K562 (cell line): Measurements from ENCODE around the gene KTN1. TPM values are rescaled to one million over a fixed set of nuclear protein-coding genes. Genes with fewer than 3 reads are reported as not detected.

Experiments used
- ATAC-seq: fragments of 200-7000 bp; cut with Tn5 transposase; 3 replicates; pipeline ENCODE4 v1.9.1; 2020; ENCODE audit warnings: moderate library complexity
- BruUV-seq: library from RNA; stranded (reverse); fragments of 400-500 nt; replicated peaks from 2 replicates; lab custom pipeline; 2021; lab: Mats Ljungman, UMichigan
- CTCF ChIA-PET: fragments of 300-600 bp; formaldehyde crosslinking; extraction: SDS; loops from one replicate; lab custom pipeline; 2021; ENCODE audit warnings: low intra/inter-chr PET ratio; lab: Yijun Ruan, JAX
- POLR2A ChIA-PET: fragments of 300-600, 350-650 bp; sonication (Branson Sonifier 250); formaldehyde crosslinking; extraction: SDS; loops from one replicate; lab custom pipeline; 2021; ENCODE audit warnings: antibody characterized with exemption, inconsistent platforms; lab: Yijun Ruan, JAX
- DNase-seq, 4 experiments: peaks; one replicate each; pipeline versions ENCODE4 v3.0.0 to v3.0.0-alpha.2; 2011 to 2018; ENCODE audit warnings: low spot score in 3 of 4, mixed read lengths in 3 of 4; ENCODE audit errors: extremely low read depth in 1 of 4
- FAIRE-seq: peaks from 2 replicates; lab custom pipeline; 2011; peaks lifted over from hg19 to GRCh38; lab: Jason Lieb, UNC
- H2AFZ ChIP-seq: 2 replicates; pipeline ENCODE4 v1.6.0; 2011; ENCODE audit warnings: low read depth, low read length, control low read depth, inconsistent platforms
- H3K27ac ChIP-seq: fragments of 200-600 bp; 3 replicates; pipeline ENCODE4 v1.8.0; 2011; ENCODE audit warnings: low read depth, mild to moderate bottlenecking, control low read depth, inconsistent platforms, low read length, moderate library complexity, mixed read lengths; ENCODE audit errors: extremely low read depth
- H3K27me3 ChIP-seq, 2 experiments: fragments of 300-600 bp in 1 of 2; 2 replicates in 1 of 2; 3 replicates in 1 of 2; pipeline versions ENCODE4 v1.6.0 to v1.8.0; 2011; ENCODE audit warnings: inconsistent platforms in 2 of 2, low read length in 2 of 2, mild to moderate bottlenecking in 1 of 2, mixed read lengths in 1 of 2, moderate library complexity in 1 of 2; ENCODE audit not compliant: control insufficient read depth in 2 of 2, insufficient read depth in 2 of 2
- H3K36me3 ChIP-seq: fragments of 300-600 bp; 3 replicates; pipeline ENCODE4 v1.8.0; 2011; ENCODE audit warnings: mild to moderate bottlenecking, low read length, inconsistent platforms; ENCODE audit not compliant: control insufficient read depth, insufficient read depth
- H3K4me1 ChIP-seq, 2 experiments: fragments of 200-600 bp in 1 of 2; replicated peaks in 1 of 2; 2 replicates in 1 of 2; 3 replicates in 1 of 2; pipeline versions ENCODE4 v1.5.1 to v1.8.0; 2011; ENCODE audit warnings: inconsistent platforms in 2 of 2, low read length in 2 of 2, mild to moderate bottlenecking in 1 of 2, mixed read lengths in 1 of 2, moderate library complexity in 1 of 2; ENCODE audit not compliant: control insufficient read depth in 2 of 2, insufficient read depth in 2 of 2
- H3K4me2 ChIP-seq: 2 replicates; pipeline ENCODE4 v1.6.1; 2011; ENCODE audit warnings: low read length, control low read depth, inconsistent platforms, mixed read lengths; ENCODE audit not compliant: insufficient read depth
- H3K4me3 ChIP-seq: fragments of 200-600 bp; sonication (generic), shearing (Covaris generic); 2 replicates; pipeline ENCODE4 v1.5.1; 2016; ENCODE audit warnings: control low read depth, inconsistent platforms
- H3K79me2 ChIP-seq: fragments of 200-600 bp; 3 replicates; pipeline ENCODE4 v1.8.0; 2011; ENCODE audit warnings: low read length, inconsistent platforms; ENCODE audit not compliant: control insufficient read depth, insufficient read depth
- H3K9ac ChIP-seq, 2 experiments: 2 replicates each; pipeline versions ENCODE4 v1.6.0 to v1.6.1; 2011; ENCODE audit warnings: low read depth in 2 of 2, low read length in 2 of 2, control low read depth in 1 of 2, inconsistent platforms in 1 of 2, mild to moderate bottlenecking in 1 of 2, mixed read lengths in 1 of 2; ENCODE audit not compliant: insufficient read depth in 1 of 2
- H3K9me1 ChIP-seq: one replicate; pipeline ENCODE4 v1.6.0; 2011; ENCODE audit warnings: inconsistent platforms, mild to moderate bottlenecking, low read length, moderate library complexity; ENCODE audit not compliant: control insufficient read depth, insufficient read depth
- H3K9me3 ChIP-seq: replicated peaks from 2 replicates; pipeline ENCODE4 v1.5.1; 2011; ENCODE audit warnings: low read depth, low read length, inconsistent platforms; ENCODE audit not compliant: control insufficient read depth, insufficient read depth
- H4K20me1 ChIP-seq: replicated peaks from 2 replicates; pipeline ENCODE4 v1.6.1; 2011; ENCODE audit warnings: low read length, inconsistent platforms, mixed read lengths; ENCODE audit not compliant: control insufficient read depth, insufficient read depth
- C11orf30 ChIP-seq: fragments of 450-650 bp; IDR thresholded peaks from 2 replicates; pipeline ENCODE4 v1.6.1; 2016; ENCODE audit warnings: low read depth, mild to moderate bottlenecking
- DPF2 ChIP-seq: fragments of 450-650 bp; IDR thresholded peaks from 2 replicates; pipeline ENCODE4 v1.6.1; 2016
- EP400 ChIP-seq: fragments of 450-650 bp; IDR thresholded peaks from 2 replicates; pipeline ENCODE4 v1.6.1; 2017; ENCODE audit warnings: antibody characterized with exemption, mild to moderate bottlenecking, moderate library complexity
- FOXK2 ChIP-seq, 2 experiments: fragments of 450-650 bp; IDR thresholded peaks in 1 of 2; conservative IDR thresholded peaks in 1 of 2; 2 replicates each; pipeline ENCODE4 v1.6.1; 2016; ENCODE audit warnings: low read depth in 2 of 2, mild to moderate bottlenecking in 1 of 2
- HDAC1 ChIP-seq, 2 experiments: fragments of 450-650 bp; IDR thresholded peaks; 2 replicates each; pipeline ENCODE4 v1.6.1; 2016 to 2017; ENCODE audit warnings: inconsistent platforms in 1 of 2, mild to moderate bottlenecking in 1 of 2, moderate library complexity in 1 of 2
- HDGF ChIP-seq: fragments of 450-650 bp; IDR thresholded peaks from 2 replicates; pipeline ENCODE4 v1.6.1; 2016
- MAFF ChIP-seq: IDR thresholded peaks from 2 replicates; pipeline ENCODE4 v1.6.1; 2012; ENCODE audit warnings: low read length, improper control_type of control experiment
- MAFG ChIP-seq: fragments of 450-650 bp; conservative IDR thresholded peaks from 2 replicates; pipeline ENCODE4 v1.6.1; 2016; ENCODE audit warnings: missing genetic modification characterization, missing compliant biosample characterization
- NFE2 ChIP-seq: IDR thresholded peaks from 2 replicates; pipeline ENCODE4 v1.6.1; 2014; ENCODE audit warnings: antibody characterized with exemption, low read depth
- NFE2L1 ChIP-seq: fragments of 450-650 bp; IDR thresholded peaks from 2 replicates; pipeline ENCODE4 v1.6.1; 2016; ENCODE audit warnings: missing genetic modification characterization, low read depth, mild to moderate bottlenecking, missing compliant biosample characterization, moderate library complexity, borderline replicate concordance
- NR2C2 ChIP-seq, 2 experiments: fragments of 200-800 bp in 1 of 2; sonication (Bioruptor generic) in 1 of 2; sonication (generic) in 1 of 2; formaldehyde crosslinking in 1 of 2; IDR thresholded peaks; 2 replicates each; pipeline versions ENCODE4 v1.6.1 to v1.8.0; 2016 to 2022; ENCODE audit warnings: mild to moderate bottlenecking in 1 of 2, missing compliant biosample characterization in 1 of 2, missing genetic modification characterization in 1 of 2, missing genetic modification reagents in 1 of 2
- SMARCA4 ChIP-seq: fragments of 450-650 bp; IDR thresholded peaks from 2 replicates; pipeline ENCODE4 v1.6.1; 2016
- SMARCE1 ChIP-seq: fragments of 450-650 bp; IDR thresholded peaks from 2 replicates; pipeline ENCODE4 v1.7.1; 2016; ENCODE audit warnings: mild to moderate bottlenecking
- SP1 ChIP-seq: sonication (generic); formaldehyde crosslinking; IDR thresholded peaks from 2 replicates; pipeline ENCODE4 v1.8.1; 2022; ENCODE audit warnings: mild to moderate bottlenecking, missing genetic modification reagents
- VEZF1 ChIP-seq: fragments of 200-800 bp; sonication (Bioruptor generic); IDR thresholded peaks from 2 replicates; pipeline ENCODE4 v1.6.1; 2017; ENCODE audit warnings: missing genetic modification characterization, missing compliant biosample characterization
- ZNF316 ChIP-seq: fragments of 450-650 bp; IDR thresholded peaks from 2 replicates; pipeline ENCODE4 v1.6.1; 2016
- ZNF384 ChIP-seq: IDR thresholded peaks from 2 replicates; pipeline ENCODE4 v1.6.1; 2012; ENCODE audit warnings: low read depth, low read length, improper control_type of control experiment
- ZNF592 ChIP-seq: fragments of 450-650 bp; IDR thresholded peaks from 2 replicates; pipeline ENCODE4 v1.6.1; 2017; ENCODE audit warnings: antibody characterized with exemption, mild to moderate bottlenecking
- WGBS: fragments of 100-300 bp; shearing (Covaris generic); methylation state at CpG from one replicate; pipeline ENCODE4 v1.1.6; 2016; ENCODE audit warnings: low coverage, mixed read lengths; ENCODE audit not compliant: insufficient coverage; ENCODE audit errors: missing lambda C conversion rate; 5-methylcytosine and 5-hydroxymethylcytosine counted together
- in situ Hi-C: fragments of 300-500 bp; cut with MboI; formaldehyde crosslinking; loops from 4 replicates; pipeline ENCODE4 v1.15.0; 2018; ENCODE audit warnings: inconsistent platforms, mixed read lengths
- intact Hi-C: fragments of 100-400 bp; cut with micrococcal nuclease; formaldehyde crosslinking; loops from 2 replicates; pipeline ENCODE4 v1.14.2; 2022
- polyA plus RNA-seq, 8 experiments: library from polyadenylated mRNA; depleted of rRNA in 4 of 8; stranded (reverse) in 5 of 8; unstranded in 3 of 8; fragments of >200 nt; fragmentation: Nextera tagmentation in 2 of 8; fragmentation: Illumina TruSeq in 1 of 8; extraction: Ambion mirVana in 2 of 8; extraction: Trizol in 1 of 8; gene quantifications; 2 replicates each; pipeline versions ENCODE4 v1.2.1 to v1.2.3, GENCODE V29; 2011 to 2014; ENCODE audit warnings: inconsistent platforms in 1 of 8, missing spikeins in 1 of 8
- total RNA-seq, 7 experiments: library from RNA; depleted of rRNA in 6 of 7; stranded (reverse); fragments of >200 nt in 6 of 7; fragmentation: Illumina TruSeq in 2 of 7; extraction: Trizol in 2 of 7; gene quantifications; 2 replicates each; pipeline versions ENCODE4 v1.2.1 to v1.2.3, GENCODE V29; 2011 to 2021; ENCODE audit warnings: low replicate concordance in 1 of 7

KTN1 gene
- total and polyA plus RNA-seq, 9 of the 15 experiments (the other 6 are each of a cell fraction or from before 2014, with no cell fraction given), result 34.8 to 120 (median 63.6) TPM

GRCh38 chr14:55593698-55594097 is 13.7 kb downstream of the KTN1 start:
- H3K4me3 ChIP-seq, result no peak overlapping the region
- intact Hi-C loops, result no loop called here
- WGBS, result 11% methylated on average over 2 of the region's 2 CpGs
- no TSS peak for BruUV-seq
- H3K27me3 ChIP-seq, result no peaks in the 10 kb centered on the region
- H3K9me1 ChIP-seq, result no peaks in the 10 kb centered on the region
- DNase-seq (peak; percentile 10 to 32 (median 14)), ATAC-seq (peak; percentile 70), FAIRE-seq (peak; percentile 26)
- H3K79me2 ChIP-seq, result peaks cover 77% of the 10 kb centered on the region
- H4K20me1 ChIP-seq, result no peaks in the 10 kb centered on the region
- peak overlapping the region; percentile 55 for H3K4me2 ChIP-seq
- no peaks in the 10 kb centered on the region for H3K9me3 ChIP-seq
- H2AFZ ChIP-seq, result peak overlapping the region; percentile 23; the same call in 1 of the 2 replicates
- H3K27ac ChIP-seq, result peak overlapping the region; percentile 69
- peak overlapping the region in 1 of 2 experiments; percentile 57; a peak in 3 of 4 replicates for H3K9ac ChIP-seq
- H3K36me3 ChIP-seq, result 0 out of 3 replicates have a peak, but pooled peaks cover 3% of the 10 kb centered on the region
- ChIA-PET POLR2A (interaction anchor here (1.1 to 1.5 kb wide), 3 partner anchors 8 to 13 kb away, joined by 3 to 5 read pairs (median 3); no protein-coding TSS in a partner anchor), CTCF (no interaction called here)
- in situ Hi-C loops, result no loop called here
- TF ChIP-seq MAFF, result peak; percentile 50; the same call in 1 of the 2 replicates
- TF ChIP-seq HDAC1 (IDR thresholded peaks at IDR 0.05), result no peak
- peak in 1 of 2 experiments; percentile 49; a peak in 1 of 4 replicates for TF ChIP-seq FOXK2 (conservative IDR thresholded peaks at IDR 0.05 in 1 of 2, IDR thresholded peaks at IDR 0.05 in 1 of 2; ENCODE audit: low read depth in 2 of 2)
- TF ChIP-seq NFE2, result peak; percentile 70
- peak; percentile 85 for TF ChIP-seq C11orf30
- peak; percentile 36; the same call in 1 of the 2 replicates for TF ChIP-seq VEZF1 (CRISPR knock-in tag)
- peak; percentile 79 for TF ChIP-seq ZNF384
- peak; percentile 69; the same call in 1 of the 2 replicates for TF ChIP-seq DPF2
- TF ChIP-seq EP400, result peak; percentile 17; the same call in 1 of the 2 replicates
- no peak for TF ChIP-seq ZNF592
- peak; percentile 31; the same call in 1 of the 2 replicates for TF ChIP-seq SMARCE1
- TF ChIP-seq SMARCA4, result peak; percentile 37; the same call in 1 of the 2 replicates
- peak; percentile 40; the same call in 1 of the 2 replicates for TF ChIP-seq NFE2L1
- no peak for TF ChIP-seq SP1
- no peak for TF ChIP-seq NR2C2 (CRISPR knock-in tag; IDR thresholded peaks at IDR 0.05)
- 0 out of 2 replicates have a peak, but pooled peaks have one; percentile 20 for TF ChIP-seq NR2C2 (tag; IDR thresholded peaks at IDR 0.05)
- peak; percentile 86 for TF ChIP-seq MAFG (tag)
- TF ChIP-seq HDGF, result no peak
- peak; percentile 95 for TF ChIP-seq ZNF316
- H3K4me1 ChIP-seq, result peaks cover 0 to 9% of the 10 kb centered on the region in 2 experiments; a peak in 4 of 5 replicates
